Osteocyte (in vitro differentiated cells): ENCODE measurements around the gene OAS3. TPM values are rescaled to one million over a fixed set of nuclear protein-coding genes. Genes with fewer than 3 reads are reported as not detected.
"Not testable (repeated sequence)": the region's sequence is repeated elsewhere in the genome, so short reads cannot be mapped to it uniquely, and the experiment has no call there.

Experiments
- DNase-seq: peaks from one replicate; pipeline ENCODE4 v3.0.0; 2021; ENCODE audit warnings: mixed read lengths; ENCODE audit not compliant: unreplicated experiment; ENCODE audit errors: extremely low spot score
- H3K27ac Mint-ChIP-seq: one replicate; pipeline ENCODE4 v1.8.0; 2021; ENCODE audit warnings: mild to moderate bottlenecking, mixed read lengths; ENCODE audit not compliant: unreplicated experiment
- H3K27me3 Mint-ChIP-seq: one replicate; pipeline ENCODE4 v1.8.0; 2021; ENCODE audit warnings: mixed read lengths; ENCODE audit not compliant: unreplicated experiment
- H3K36me3 Mint-ChIP-seq: one replicate; pipeline ENCODE4 v1.8.0; 2021; ENCODE audit warnings: mixed read lengths; ENCODE audit not compliant: unreplicated experiment
- H3K4me1 Mint-ChIP-seq: one replicate; pipeline ENCODE4 v1.8.0; 2021; ENCODE audit warnings: mixed read lengths; ENCODE audit not compliant: unreplicated experiment
- H3K4me3 Mint-ChIP-seq: one replicate; pipeline ENCODE4 v1.8.0; 2021; ENCODE audit warnings: mild to moderate bottlenecking, moderate library complexity, mixed read lengths; ENCODE audit not compliant: unreplicated experiment
- H3K9me3 Mint-ChIP-seq: one replicate; pipeline ENCODE4 v1.8.0; 2021; ENCODE audit warnings: mixed read lengths; ENCODE audit not compliant: unreplicated experiment
- CTCF ChIP-seq: fragments of 200-600 bp; sonication (generic); IDR thresholded peaks from 2 replicates; pipeline ENCODE4 v1.5.0; 2021; ENCODE audit warnings: antibody characterized with exemption, mild to moderate bottlenecking, moderate library complexity
- total RNA-seq: library from RNA; stranded (reverse); gene quantifications from 2 replicates; pipeline ENCODE4 v1.2.1, GENCODE V29; 2021

The OAS3 gene
- total RNA-seq, 1 donor from 2014 or later: 0.13 TPM

- Mint-ChIP-seq H3K36me3 (no peaks in the 10 kb centered on the region), H3K27me3 (peaks cover 9% of the 10 kb centered on the region), H3K27ac (no peak overlapping the region), H3K9me3 (peaks cover 29% of the 10 kb centered on the region), H3K4me1 (no peaks in the 10 kb centered on the region), H3K4me3 (no peak overlapping the region)
- no peak for TF ChIP-seq CTCF
- DNase-seq: no peak
These were observed 47.5 kb downstream of the OAS3 start for GRCh38 chr12:112985642-112986290.

- no peaks in the 10 kb centered on the region for H3K4me1 Mint-ChIP-seq
- no peak overlapping the region for H3K27ac Mint-ChIP-seq
- DNase-seq: no peak
- H3K9me3 Mint-ChIP-seq: peaks cover 23% of the 10 kb centered on the region
- H3K4me3 Mint-ChIP-seq: no peak overlapping the region
- H3K27me3 Mint-ChIP-seq: peaks cover 8% of the 10 kb centered on the region
- no peak for TF ChIP-seq CTCF
- H3K36me3 Mint-ChIP-seq: no peaks in the 10 kb centered on the region
These were observed 48.1 kb downstream of the OAS3 start for GRCh38 chr12:112986291-112986800.

GRCh38 chr12:112987561-112987960, 49.3 kb downstream of the OAS3 start:
- H3K4me1 Mint-ChIP-seq: no peaks in the 10 kb centered on the region
- no peak for DNase-seq
- peaks cover 4% of the 10 kb centered on the region for H3K27me3 Mint-ChIP-seq
- H3K9me3 Mint-ChIP-seq: peaks cover 15% of the 10 kb centered on the region
- no peak for TF ChIP-seq CTCF
- H3K36me3 Mint-ChIP-seq: no peaks in the 10 kb centered on the region
- no peak overlapping the region for H3K4me3 Mint-ChIP-seq
- H3K27ac Mint-ChIP-seq: no peak overlapping the region

GRCh38 chr12:112988224-112988623, 50.0 kb downstream of the OAS3 start:
- H3K4me1 Mint-ChIP-seq: no peaks in the 10 kb centered on the region
- no peaks in the 10 kb centered on the region for H3K27me3 Mint-ChIP-seq
- no peak overlapping the region for H3K27ac Mint-ChIP-seq
- no peaks in the 10 kb centered on the region for H3K36me3 Mint-ChIP-seq
- no peak overlapping the region for H3K4me3 Mint-ChIP-seq
- DNase-seq: no peak
- TF ChIP-seq CTCF: no peak
- H3K9me3 Mint-ChIP-seq: peaks cover 13% of the 10 kb centered on the region

- peaks cover 13% of the 10 kb centered on the region for H3K9me3 Mint-ChIP-seq
- not testable (repeated sequence) for H3K4me3 Mint-ChIP-seq, H3K36me3 Mint-ChIP-seq, H3K4me1 Mint-ChIP-seq, H3K27me3 Mint-ChIP-seq, H3K27ac Mint-ChIP-seq, DNase-seq
These were observed 50.6 kb downstream of the OAS3 start for GRCh38 chr12:112988823-112989385.
